BLaER1 treated with 17β-estradiol and CSF1 and Interleukin-3, amounts not matched to agents 10 nM and 100 nM (cell line): ENCODE data around the gene CYP4V2.

Experiments used
- H3K27ac ChIP-seq, 11 experiments: shearing (Covaris generic); formaldehyde crosslinking; 2 replicates each; pipeline ENCODE4 v1.8.1; 2022
- H3K27me3 ChIP-seq, 11 experiments: shearing (Covaris generic); formaldehyde crosslinking; 2 replicates each; pipeline ENCODE4 v1.8.1; 2022
- H3K36me3 ChIP-seq, 11 experiments: shearing (Covaris generic); formaldehyde crosslinking; 2 replicates each; pipeline ENCODE4 v1.8.1; 2022
- H3K4me1 ChIP-seq, 10 experiments: shearing (Covaris generic); formaldehyde crosslinking; 2 replicates each; pipeline ENCODE4 v1.8.1; 2022
- H3K4me2 ChIP-seq, 11 experiments: shearing (Covaris generic); formaldehyde crosslinking; 2 replicates each; pipeline ENCODE4 v1.8.1; 2022
- H3K4me3 ChIP-seq, 10 experiments: shearing (Covaris generic); formaldehyde crosslinking; 2 replicates each; pipeline ENCODE4 v1.8.1; 2022
- H3K9ac ChIP-seq, 11 experiments: shearing (Covaris generic); formaldehyde crosslinking; 2 replicates each; pipeline ENCODE4 v1.8.1; 2022
- H3K9me3 ChIP-seq, 11 experiments: shearing (Covaris generic); formaldehyde crosslinking; replicated peaks in 1 of 11; 2 replicates each; pipeline ENCODE4 v1.8.1; 2022
- H4K20me1 ChIP-seq, 11 experiments: shearing (Covaris generic); formaldehyde crosslinking; 2 replicates each; pipeline ENCODE4 v1.8.1; 2022
- Cebpa-rat ChIP-seq, 11 experiments: shearing (Covaris generic); IDR thresholded peaks; 2 replicates each; pipeline ENCODE4 v1.8.1; 2022

CYP4V2 gene

DNA sequence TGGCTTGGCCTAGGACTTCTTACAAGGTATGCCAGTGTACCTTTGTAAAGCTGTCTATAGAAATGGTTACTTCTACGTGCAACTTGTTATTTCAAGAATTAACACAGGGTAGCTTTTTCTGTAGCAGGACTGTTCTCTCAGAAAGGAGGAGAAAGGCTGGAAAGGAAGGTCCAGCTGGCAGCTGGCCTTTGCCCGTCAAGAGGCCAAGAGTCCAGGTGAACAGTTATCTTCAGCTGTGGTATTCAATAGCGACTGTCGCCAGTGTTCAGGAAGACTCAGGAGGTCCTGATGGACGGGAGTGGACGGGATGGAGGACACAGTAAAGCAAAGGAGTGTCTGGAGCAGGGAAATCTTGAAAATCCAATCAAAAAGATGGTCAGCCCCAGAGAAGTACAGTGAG, 4.7 kb downstream of the CYP4V2 start:
- H3K27me3 ChIP-seq = no peaks in the 10 kb centered on the region

GRCh38 chr4:186200516-186200915, 9.1 kb downstream of the CYP4V2 start:
- no peak for TF ChIP-seq Cebpa-rat (IDR thresholded peaks at IDR 0.05)
- Histone ChIP-seq H3K4me3 (no peak overlapping the region), H4K20me1 (no peaks in the 10 kb centered on the region; a peak in 1 of 22 replicates), H3K4me1 (peaks cover 0 to 28% (median 16%) of the 10 kb centered on the region in 10 experiments; a peak in 16 of 20 replicates), H3K9me3 (no peaks in the 10 kb centered on the region), H3K9ac (no peak overlapping the region), H3K27me3 (no peaks in the 10 kb centered on the region), H3K4me2 (peak overlapping the region in 1 of 11 experiments; percentile 19; a peak in 1 of 22 replicates), H3K36me3 (peaks cover 7 to 37% (median 24%) of the 10 kb centered on the region in 11 experiments; a peak in 21 of 22 replicates), H3K27ac (no peak overlapping the region)

More for the DNA sequence above, 4.7 kb downstream of the CYP4V2 start:
- Histone ChIP-seq H3K9me3 (no peaks in the 10 kb centered on the region; a peak in 1 of 22 replicates), H3K4me1 (peaks cover 10 to 26% (median 18%) of the 10 kb centered on the region in 10 experiments; a peak in 18 of 20 replicates), H4K20me1 (no peaks in the 10 kb centered on the region; a peak in 1 of 22 replicates), H3K9ac (no peak overlapping the region), H3K4me3 (no peak overlapping the region), H3K36me3 (peaks cover 12 to 51% (median 34%) of the 10 kb centered on the region in 11 experiments; a peak in 21 of 22 replicates), H3K27ac (no peak overlapping the region), H3K4me2 (no peak overlapping the region)
- no peak for TF ChIP-seq Cebpa-rat (IDR thresholded peaks at IDR 0.05)

- Histone ChIP-seq H4K20me1 (no peaks in the 10 kb centered on the region; a peak in 1 of 22 replicates), H3K36me3 (peaks cover 4 to 32% (median 21%) of the 10 kb centered on the region in 11 experiments; a peak in 19 of 22 replicates), H3K4me1 (peaks cover 0 to 33% (median 19%) of the 10 kb centered on the region in 10 experiments; a peak in 16 of 20 replicates), H3K9me3 (no peaks in the 10 kb centered on the region), H3K4me2 (peak overlapping the region in 1 of 11 experiments; percentile 24; a peak in 2 of 22 replicates), H3K27me3 (no peaks in the 10 kb centered on the region), H3K4me3 (no peak overlapping the region), H3K27ac (no peak overlapping the region), H3K9ac (no peak overlapping the region)
- TF ChIP-seq Cebpa-rat (IDR thresholded peaks at IDR 0.05) = no peak
Observed at GRCh38 chr4:186201010-186201409, 9.6 kb downstream of the CYP4V2 start.

- no peaks in the 10 kb centered on the region for H3K9me3 ChIP-seq
- H3K36me3 ChIP-seq = peaks cover 0 to 27% (median 17%) of the 10 kb centered on the region in 11 experiments; a peak in 15 of 22 replicates
- no peak overlapping the region for H3K4me2 ChIP-seq
- H3K27ac ChIP-seq = no peak overlapping the region
- H3K4me1 ChIP-seq = peaks cover 0 to 33% (median 19%) of the 10 kb centered on the region in 10 experiments; a peak in 16 of 20 replicates
- TF ChIP-seq Cebpa-rat (IDR thresholded peaks at IDR 0.05) = no peak
- no peak overlapping the region for H3K9ac ChIP-seq
- no peaks in the 10 kb centered on the region for H4K20me1 ChIP-seq
- no peak overlapping the region for H3K4me3 ChIP-seq
- H3K27me3 ChIP-seq = no peaks in the 10 kb centered on the region
Observed at GRCh38 chr4:186201535-186202230, 10.3 kb downstream of the CYP4V2 start.

GRCh38 chr4:186202490-186203140, 11.2 kb downstream of the CYP4V2 start:
- Histone ChIP-seq H3K4me1 (peaks cover 0 to 33% (median 19%) of the 10 kb centered on the region in 10 experiments; a peak in 16 of 20 replicates), H3K27ac (no peak overlapping the region), H3K9ac (no peak overlapping the region), H3K27me3 (no peaks in the 10 kb centered on the region), H3K4me2 (no peak overlapping the region), H4K20me1 (no peaks in the 10 kb centered on the region), H3K9me3 (peaks cover under 1 to 2% (median 1%) of the 10 kb centered on the region in 11 experiments; a peak in 18 of 22 replicates), H3K4me3 (no peak overlapping the region), H3K36me3 (peaks cover 0 to 20% (median 9%) of the 10 kb centered on the region in 11 experiments; a peak in 10 of 22 replicates)
- no peak for TF ChIP-seq Cebpa-rat (IDR thresholded peaks at IDR 0.05)

- TF ChIP-seq Cebpa-rat (IDR thresholded peaks at IDR 0.05) = no peak
- Histone ChIP-seq H4K20me1 (no peaks in the 10 kb centered on the region), H3K4me1 (peaks cover 0 to 33% (median 19%) of the 10 kb centered on the region in 10 experiments; a peak in 16 of 20 replicates), H3K4me2 (no peak overlapping the region), H3K27me3 (no peaks in the 10 kb centered on the region), H3K36me3 (peaks cover 0 to 22% (median 5%) of the 10 kb centered on the region in 11 experiments; a peak in 15 of 22 replicates), H3K27ac (no peak overlapping the region), H3K9me3 (peaks cover 8 to 10% (median 9%) of the 10 kb centered on the region in 11 experiments), H3K9ac (no peak overlapping the region), H3K4me3 (no peak overlapping the region)
Observed at GRCh38 chr4:186203406-186203805, 12.0 kb downstream of the CYP4V2 start.

DNA sequence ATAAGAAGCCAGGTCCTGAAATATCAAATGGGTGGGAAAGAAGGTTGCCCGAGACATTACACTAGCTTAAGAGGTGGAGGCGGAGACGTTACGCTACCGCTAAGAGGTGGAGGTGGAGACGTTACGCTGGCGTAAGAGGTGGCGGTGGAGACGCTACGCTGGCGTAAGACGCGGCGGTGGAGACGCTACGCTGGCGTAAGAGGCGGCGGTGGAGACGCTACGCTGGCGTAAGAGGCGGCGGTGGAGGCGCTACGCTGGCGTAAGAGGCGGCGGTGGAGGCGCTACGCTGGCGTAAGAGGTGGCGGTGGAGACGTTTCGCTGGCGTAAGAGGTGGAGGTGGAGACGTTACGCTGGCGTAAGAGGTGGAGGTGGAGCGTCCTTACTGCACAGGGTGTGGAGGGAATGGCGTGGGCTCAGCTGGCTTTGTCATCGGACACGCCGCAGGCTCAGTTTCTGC, 12.8 kb downstream of the CYP4V2 start:
- Histone ChIP-seq H3K4me3 (no peak overlapping the region), H3K27me3 (no peaks in the 10 kb centered on the region), H3K9ac (no peak overlapping the region), H4K20me1 (no peaks in the 10 kb centered on the region), H3K4me1 (peaks cover 0 to 33% (median 19%) of the 10 kb centered on the region in 10 experiments; a peak in 16 of 20 replicates), H3K27ac (no peak overlapping the region), H3K9me3 (peaks cover 16 to 17% (median 16%) of the 10 kb centered on the region in 11 experiments), H3K36me3 (peaks cover 7 to 23% (median 9%) of the 10 kb centered on the region in 11 experiments), H3K4me2 (no peak overlapping the region; a peak in 1 of 22 replicates)
- no peak for TF ChIP-seq Cebpa-rat (IDR thresholded peaks at IDR 0.05)

DNA sequence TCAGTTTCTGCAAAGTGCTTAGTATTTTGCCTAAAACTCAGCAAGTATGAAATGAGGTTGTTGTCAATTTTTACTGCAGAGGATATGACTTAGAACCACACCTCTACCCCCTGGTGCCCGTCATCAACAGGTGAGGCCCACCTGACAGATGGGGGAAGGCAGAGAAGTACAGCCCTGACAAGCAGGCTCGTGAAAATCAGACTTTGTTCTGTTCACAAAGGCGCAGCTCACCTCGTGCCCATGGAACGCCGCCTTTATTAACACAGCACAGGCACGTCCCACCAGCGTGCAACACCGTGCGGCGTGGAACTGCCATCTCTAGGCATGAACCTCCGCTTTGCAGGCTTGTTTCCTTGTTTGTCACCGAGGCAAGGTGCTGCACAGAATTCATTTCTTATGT, 13.3 kb downstream of the CYP4V2 start:
- peaks cover 0 to 33% (median 19%) of the 10 kb centered on the region in 10 experiments; a peak in 16 of 20 replicates for H3K4me1 ChIP-seq
- no peaks in the 10 kb centered on the region for H3K27me3 ChIP-seq
- H3K9me3 ChIP-seq = peaks cover 21 to 23% (median 22%) of the 10 kb centered on the region in 11 experiments
- no peak overlapping the region for H3K4me3 ChIP-seq
- H3K27ac ChIP-seq = no peak overlapping the region
- H3K9ac ChIP-seq = no peak overlapping the region
- no peaks in the 10 kb centered on the region for H4K20me1 ChIP-seq
- peaks cover 12 to 29% (median 15%) of the 10 kb centered on the region in 11 experiments for H3K36me3 ChIP-seq
- H3K4me2 ChIP-seq = peak overlapping the region in 8 of 11 experiments; percentile 24 to 49 (median 39); a peak in 16 of 22 replicates
- TF ChIP-seq Cebpa-rat (IDR thresholded peaks at IDR 0.05) = no peak

GRCh38 chr4:186205156-186205555, 13.8 kb downstream of the CYP4V2 start:
- H3K9ac ChIP-seq = no peak overlapping the region; a peak in 1 of 22 replicates
- H3K27ac ChIP-seq = no peak overlapping the region
- H3K9me3 ChIP-seq = peaks cover 26 to 28% (median 27%) of the 10 kb centered on the region in 11 experiments
- peaks cover 17 to 33% (median 20%) of the 10 kb centered on the region in 11 experiments for H3K36me3 ChIP-seq
- no peaks in the 10 kb centered on the region for H4K20me1 ChIP-seq
- TF ChIP-seq Cebpa-rat (IDR thresholded peaks at IDR 0.05) = no peak
- peak overlapping the region in 8 of 11 experiments; percentile 24 to 49 (median 39); a peak in 16 of 22 replicates for H3K4me2 ChIP-seq
- H3K27me3 ChIP-seq = no peaks in the 10 kb centered on the region
- peaks cover 0 to 33% (median 19%) of the 10 kb centered on the region in 10 experiments; a peak in 16 of 20 replicates for H3K4me1 ChIP-seq
- H3K4me3 ChIP-seq = no peak overlapping the region
